Heart right ventricle (tissue), 16 donors: ENCODE results near the gene NELFCD. TPM values are rescaled to one million over a fixed set of nuclear protein-coding genes. Genes with fewer than 3 reads are reported as not detected.

Experiments used
- ATAC-seq, 8 donors: fragments of 200-7000 bp; cut with Tn5 transposase; one replicate each; pipeline ENCODE4 v1.9.1; 2020; ENCODE audit warnings: mild to moderate bottlenecking in 8 of 8, moderate library complexity in 8 of 8, moderate number of reproducible peaks in 1 of 8
- DNase-seq, 2 donors: peaks; one replicate each; pipeline ENCODE4 v3.0.0-alpha.2; 2020
- H3K27ac ChIP-seq, 10 donors: fragments of 200-600 bp; sonication (generic) in 2 of 10; one replicate each; pipeline versions ENCODE4 v1.5.0 to v1.8.0; 2020 to 2022; ENCODE audit warnings: mild to moderate bottlenecking in 3 of 10
- H3K27me3 ChIP-seq, 7 donors: fragments of 200-600 bp; one replicate each; pipeline ENCODE4 v1.8.0; 2021 to 2022; ENCODE audit warnings: mild to moderate bottlenecking in 2 of 7
- H3K36me3 ChIP-seq, 9 donors: fragments of 200-600 bp; sonication (generic) in 1 of 9; one replicate each; pipeline versions ENCODE4 v1.5.0 to v1.8.0; 2020 to 2022; ENCODE audit warnings: mild to moderate bottlenecking in 2 of 9
- H3K4me1 ChIP-seq, 9 donors: fragments of 200-600 bp; sonication (generic) in 1 of 9; one replicate each; pipeline versions ENCODE4 v1.5.0 to v1.8.0; 2020 to 2022; ENCODE audit warnings: mild to moderate bottlenecking in 4 of 9
- H3K4me3 ChIP-seq, 10 donors: fragments of 200-600 bp; sonication (generic) in 2 of 10; one replicate each; pipeline versions ENCODE4 v1.5.0 to v1.8.0; 2020 to 2022; ENCODE audit warnings: mild to moderate bottlenecking in 7 of 10, moderate library complexity in 2 of 10
- H3K9me3 ChIP-seq, 11 donors: fragments of 200-600 bp in 10 of 11; sonication (generic) in 2 of 11; one replicate each; pipeline versions ENCODE4 v1.5.0 to v1.8.0; 2013 to 2022; ENCODE audit warnings: mild to moderate bottlenecking in 2 of 11, control low read depth in 1 of 11, moderate library complexity in 1 of 11
- CTCF ChIP-seq, 9 donors: fragments of 200-600 bp; sonication (generic) in 2 of 9; IDR thresholded peaks; one replicate each; pipeline versions ENCODE4 v1.5.0 to v1.8.0; 2021 to 2022; ENCODE audit warnings: antibody characterized with exemption in 9 of 9, mild to moderate bottlenecking in 5 of 9, moderate library complexity in 1 of 9
- WGBS, 2 donors: extraction: QIAGEN DNeasy Blood & Tissue Kit; methylation state at CpG; one replicate each; pipeline ENCODE4 v1.1.7; 2013; ENCODE audit warnings: inconsistent platforms in 1 of 2; 5-methylcytosine and 5-hydroxymethylcytosine counted together
- intact Hi-C, 10 donors: fragments of 100-400 bp; cut with DNase I; formaldehyde crosslinking; loops; one replicate each; pipeline versions ENCODE4 v1.11.1 to v1.14.2; 2022
- polyA plus RNA-seq, 2 donors: library from polyadenylated mRNA; stranded (reverse); fragments of 200-250 nt; gene quantifications; one replicate each; pipeline ENCODE4 v1.2.3, GENCODE V29; 2013
- total RNA-seq, 10 donors: library from RNA; stranded (reverse); fragmentation: NEBNext Ultra II Directional in 3 of 10; extraction: Animal tissue kit (Norgen Biotek cat#: 25700) in 3 of 10; gene quantifications; one replicate each; pipeline versions ENCODE4 v1.2.1 to v1.2.4, GENCODE V29; 2021 to 2023
- donor health status: Arrhythmogenic right ventricular cardiomyopathy.
- donor health status: ischemic (EF 13 %, LVEDD 7.1; RV severe dilation, severe dysfunction).
- donor health status: healthy with polysubstance abuse.
- donor health status: DM: no; HTN: yes; CAD: no.
- donor health status: DM: no; HTN: no; CAD: no.
- donor health status: ischemic (EF 25% LVEDD 6.9; RV normal size, moderate dysfunction).
- donor health status: ischemic (EF 25% LVEDD 5.7; RV mildly dilated, moderate dysfunction).
- donor health status: healthy.
- donor health status: DM: yes; HTN: yes; CAD: no.
- donor health status: Ischemic cardiomyopathy.
- donor health status: ischemic (EF 35%, LVEDD 5.7; RV mildly dilated, moderate dysfunction).
- donor health status: nonischemic (EF 11% LVEDD 7.7; RV severe dilation, severe dysfunction).
- donor health status: DM: yes; HTN: yes; CAD: no.
- donor health status: PGD.
- donor health status: ischemic (EF 29% LVEDD 5.4; RV normal size, mild dysfunction).
- donor health status: nonischemic (EF 23%, LVEDD 6.1; RV moderate dilation, normal function).

NELFCD gene
- total and polyA plus RNA-seq, 12 donors = 22.8 to 48.1 (median 31.1) TPM

GRCh38 chr20:58950603-58951002, 30.5 kb upstream of the NELFCD start:
- no peaks in the 10 kb centered on the region for H3K4me1 ChIP-seq
- no peak overlapping the region for H3K4me3 ChIP-seq
- no peaks in the 10 kb centered on the region for H3K27me3 ChIP-seq
- WGBS, 2 donors = 79 to 82% methylated on average over 5 of the region's 5 CpGs
- no peak overlapping the region for H3K27ac ChIP-seq
- no peak for DNase-seq
- no peaks in the 10 kb centered on the region for H3K36me3 ChIP-seq
- intact Hi-C loops = no loop called here
- no peak for ATAC-seq
- no peaks in the 10 kb centered on the region for H3K9me3 ChIP-seq
- TF ChIP-seq CTCF (IDR thresholded peaks at IDR 0.05) = peak in 1 of 9 donors; percentile 23

- H3K36me3 ChIP-seq = no peaks in the 10 kb centered on the region
- no peaks in the 10 kb centered on the region for H3K9me3 ChIP-seq
- no peak for DNase-seq
- no peaks in the 10 kb centered on the region for H3K27me3 ChIP-seq
- no peak for ATAC-seq
- H3K4me3 ChIP-seq = no peak overlapping the region
- intact Hi-C loops = no loop called here
- no peak overlapping the region for H3K27ac ChIP-seq
- no peak for TF ChIP-seq CTCF (IDR thresholded peaks at IDR 0.05)
- H3K4me1 ChIP-seq = no peaks in the 10 kb centered on the region
These were observed 28.0 kb upstream of the NELFCD start for GRCh38 chr20:58953050-58953449.

- no peak for DNase-seq
- H3K27me3 ChIP-seq = no peaks in the 10 kb centered on the region
- intact Hi-C loops = no loop called here
- no peak for TF ChIP-seq CTCF (IDR thresholded peaks at IDR 0.05)
- H3K27ac ChIP-seq = no peak overlapping the region
- H3K4me1 ChIP-seq = no peaks in the 10 kb centered on the region
- WGBS, 2 donors = 88 to 91% methylated on average over 8 of the region's 8 CpGs
- H3K9me3 ChIP-seq = no peaks in the 10 kb centered on the region
- no peak for ATAC-seq
- H3K4me3 ChIP-seq = no peak overlapping the region
- no peaks in the 10 kb centered on the region for H3K36me3 ChIP-seq
These were observed 25.0 kb upstream of the NELFCD start for GRCh38 chr20:58956078-58956477.

- Histone ChIP-seq H3K4me3 (no peak overlapping the region), H3K9me3 (peaks cover 0 to 8% (median 0%) of the 10 kb centered on the region in 11 donors), H3K27ac (no peak overlapping the region), H3K27me3 (no peaks in the 10 kb centered on the region), H3K4me1 (no peaks in the 10 kb centered on the region), H3K36me3 (no peaks in the 10 kb centered on the region)
- 64 to 69% methylated on average over 6 of the region's 6 CpGs for WGBS, 2 donors
- DNase-seq (no peak), ATAC-seq (no peak)
- intact Hi-C loops = no loop called here
- no peak for TF ChIP-seq CTCF (IDR thresholded peaks at IDR 0.05)
These were observed 21.4 kb upstream of the NELFCD start for GRCh38 chr20:58959652-58960051.
